K562 (cell line): Measurements from ENCODE around the gene NPDC1. TPM values are rescaled to one million over a fixed set of nuclear protein-coding genes. Genes with fewer than 3 reads are reported as not detected.

ENCODE experiments used
- ARID4B ChIP-seq: sonication (generic); formaldehyde crosslinking; IDR thresholded peaks from 2 replicates; pipeline ENCODE4 v1.8.0; 2022; ENCODE audit warnings: mild to moderate bottlenecking, missing genetic modification reagents
- DLX4 ChIP-seq: fragments of 250-450 bp; sonication (Bioruptor Pico); IDR thresholded peaks from 2 replicates; pipeline ENCODE4 v1.6.1; 2021; ENCODE audit warnings: mild to moderate bottlenecking
- HNRNPLL ChIP-seq: fragments of 200-400 bp; formaldehyde crosslinking; IDR thresholded peaks from 2 replicates; pipeline ENCODE4 v1.6.1; 2017; ENCODE audit warnings: low read length, low read depth, mild to moderate bottlenecking; ENCODE audit not compliant: poor library complexity, severe bottlenecking
- RREB1 ChIP-seq: fragments of 250-450 bp; sonication (Bioruptor Pico); IDR thresholded peaks from 2 replicates; pipeline ENCODE4 v1.4.0; 2020
- TEAD1 ChIP-seq, 2 experiments: fragments of 450-650 bp in 1 of 2; sonication (generic) in 1 of 2; formaldehyde crosslinking; IDR thresholded peaks; 2 replicates each; pipeline versions ENCODE4 v1.4.0 to v1.8.0; 2020 to 2022; ENCODE audit warnings: mild to moderate bottlenecking in 2 of 2, missing genetic modification reagents in 1 of 2
- ZNF133 ChIP-seq: fragments of 250-450 bp; sonication (Bioruptor Pico); IDR thresholded peaks from 2 replicates; pipeline ENCODE4 v1.4.0; 2020; ENCODE audit warnings: mild to moderate bottlenecking
- ZNF561 ChIP-seq: fragments of 450-650 bp; formaldehyde crosslinking; conservative IDR thresholded peaks from 2 replicates; pipeline ENCODE4 v1.4.0; 2020; ENCODE audit warnings: mild to moderate bottlenecking, moderate library complexity
- ZNF609 ChIP-seq: sonication (generic); formaldehyde crosslinking; IDR thresholded peaks from 2 replicates; pipeline ENCODE4 v1.8.1; 2023; ENCODE audit warnings: missing genetic modification reagents, mild to moderate bottlenecking, borderline replicate concordance
- polyA plus RNA-seq, 8 experiments: library from polyadenylated mRNA; depleted of rRNA in 4 of 8; stranded (reverse) in 5 of 8; unstranded in 3 of 8; fragments of >200 nt; fragmentation: Nextera tagmentation in 2 of 8; fragmentation: Illumina TruSeq in 1 of 8; extraction: Ambion mirVana in 2 of 8; extraction: Trizol in 1 of 8; gene quantifications; 2 replicates each; pipeline versions ENCODE4 v1.2.1 to v1.2.3, GENCODE V29; 2011 to 2014; ENCODE audit warnings: inconsistent platforms in 1 of 8, missing spikeins in 1 of 8
- total RNA-seq, 7 experiments: library from RNA; depleted of rRNA in 6 of 7; stranded (reverse); fragments of >200 nt in 6 of 7; fragmentation: Illumina TruSeq in 2 of 7; extraction: Trizol in 2 of 7; gene quantifications; 2 replicates each; pipeline versions ENCODE4 v1.2.1 to v1.2.3, GENCODE V29; 2011 to 2021; ENCODE audit warnings: low replicate concordance in 1 of 7

NPDC1 gene
- total and polyA plus RNA-seq, 9 of the 15 experiments (the other 6 are each of a cell fraction or from before 2014, with no cell fraction given), result 0.06 to 2.1 (median 0.53) TPM; not detected in 3

DNA sequence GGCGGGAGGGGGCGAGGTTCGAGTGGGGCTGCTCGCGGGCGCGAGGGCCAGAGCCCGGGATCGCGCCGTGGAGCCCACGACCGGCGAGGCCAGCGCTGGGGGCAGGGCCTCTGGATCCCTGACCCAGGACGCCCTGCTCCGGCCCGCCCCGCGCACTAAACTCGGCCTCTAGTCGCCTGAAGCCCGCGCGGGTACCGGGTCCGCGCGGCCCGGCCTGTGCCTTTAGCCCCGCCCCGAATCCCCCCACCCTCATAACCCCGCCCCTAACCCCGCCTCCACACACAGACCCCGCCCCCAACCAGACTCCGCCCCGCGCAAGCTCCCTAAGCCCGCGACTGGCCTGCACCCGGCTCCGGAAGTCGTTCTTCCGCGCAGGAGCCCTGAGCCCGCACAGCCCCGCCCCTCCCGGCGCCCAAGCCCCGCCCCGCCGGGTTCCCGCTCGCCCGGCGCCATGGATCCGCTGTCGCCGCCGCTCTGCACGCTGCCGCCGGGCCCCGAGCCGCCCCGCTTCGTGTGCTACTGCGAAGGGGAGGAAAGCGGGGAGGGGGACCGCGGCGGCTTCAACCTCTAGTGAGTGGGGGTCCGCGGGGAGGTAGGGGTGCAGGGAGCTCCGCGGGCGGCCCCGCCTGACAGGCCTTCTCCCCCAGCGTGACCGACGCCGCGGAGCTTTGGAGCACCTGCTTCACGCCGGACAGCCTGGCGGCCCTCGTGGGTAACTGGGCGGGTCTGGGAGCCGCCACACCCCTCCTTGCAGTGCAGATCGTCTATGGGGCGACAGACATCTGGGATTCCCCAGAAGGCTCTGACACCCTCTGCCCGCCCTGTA, 53.8 kb downstream of the NPDC1 start, which contains the start of gene PAXX (continued):
- TF ChIP-seq RREB1 (0 out of 2 replicates have a peak, but pooled peaks have one; percentile 33), ZNF561 (0 out of 2 replicates have a peak, but pooled peaks have one; percentile 40), ARID4B (peak; percentile 95), DLX4 (CRISPR knock-in tag) (no peak), HNRNPLL (peak; percentile 39), ZNF133 (CRISPR knock-in tag) (no peak), TEAD1 (CRISPR knock-in tag; IDR thresholded peaks at IDR 0.05) (peak in 1 of 2 experiments; percentile 67; a peak in 1 of 4 replicates), ZNF609 (CRISPR knock-in tag) (0 out of 2 replicates have a peak, but pooled peaks have one; percentile 31)
